Neural cell (in vitro differentiated cells): ENCODE measurements around the gene FAM120C. TPM values are rescaled to one million over a fixed set of nuclear protein-coding genes. Genes with fewer than 3 reads are reported as not detected.

Source experiments
- H2AFZ ChIP-seq: fragments of 200-600, 300-800 bp; sonication (generic), shearing (Covaris generic); 2 replicates; pipeline ENCODE4 v1.6.0; 2014; ENCODE audit warnings: low read depth, mild to moderate bottlenecking, antibody characterized with exemption, low read length, moderate library complexity
- H3F3A ChIP-seq: fragments of 200-600 bp; shearing (Covaris generic); 2 replicates; pipeline ENCODE4 v1.6.1; 2016; ENCODE audit warnings: mild to moderate bottlenecking, moderate library complexity, mixed read lengths, antibody characterized with exemption, low read length; ENCODE audit not compliant: insufficient read depth, poor library complexity, severe bottlenecking
- H3K27ac ChIP-seq: fragments of 200-600, 300-800 bp; sonication (generic), shearing (Covaris generic); 2 replicates; pipeline ENCODE4 v1.5.1; 2014; ENCODE audit warnings: mild to moderate bottlenecking, low read length, moderate library complexity
- H3K27me3 ChIP-seq: fragments of 300-800, 200-600 bp; sonication (generic), shearing (Covaris generic); 2 replicates; pipeline ENCODE4 v1.6.0; 2014; ENCODE audit warnings: mild to moderate bottlenecking, low read depth, low read length, moderate library complexity; ENCODE audit not compliant: insufficient read depth
- H3K36me3 ChIP-seq: fragments of 300-800, 200-600 bp; sonication (generic), shearing (Covaris generic); 2 replicates; pipeline ENCODE4 v1.5.1; 2014; ENCODE audit warnings: mild to moderate bottlenecking, antibody characterized with exemption, low read length, moderate library complexity; ENCODE audit not compliant: insufficient read depth
- H3K4me2 ChIP-seq: fragments of 300-800, 200-600 bp; sonication (generic), shearing (Covaris generic); 2 replicates; pipeline ENCODE4 v1.6.0; 2014; ENCODE audit warnings: mild to moderate bottlenecking, low read length
- H3K4me3 ChIP-seq: fragments of 300-800, 200-600 bp; sonication (generic), shearing (Covaris generic); 2 replicates; pipeline ENCODE4 v1.5.1; 2014; ENCODE audit warnings: mild to moderate bottlenecking, low read length, moderate library complexity
- H3K79me2 ChIP-seq: fragments of 200-600 bp; shearing (Covaris generic); replicated peaks from 2 replicates; pipeline ENCODE4 v1.6.0; 2014; ENCODE audit warnings: mild to moderate bottlenecking, low read length, moderate library complexity; ENCODE audit not compliant: insufficient read depth
- H3K9ac ChIP-seq: fragments of 300-800, 200-600 bp; sonication (generic), shearing (Covaris generic); 2 replicates; pipeline ENCODE4 v1.6.1; 2016; ENCODE audit warnings: mild to moderate bottlenecking, low read length, mixed read lengths
- H3K9me2 ChIP-seq: fragments of 200-600 bp; shearing (Covaris generic); 2 replicates; pipeline ENCODE4 v1.6.1; 2016; ENCODE audit warnings: mild to moderate bottlenecking, low read length, mixed read lengths; ENCODE audit not compliant: insufficient read depth
- H3K9me3 ChIP-seq: fragments of 200-600, 300-800 bp; sonication (generic), shearing (Covaris generic); 2 replicates; pipeline ENCODE4 v1.6.1; 2016; ENCODE audit warnings: mild to moderate bottlenecking, mixed run types, low read length, moderate library complexity, mixed read lengths
- H4K20me1 ChIP-seq: fragments of 200-600 bp; shearing (Covaris generic); 2 replicates; pipeline ENCODE4 v1.6.1; 2016; ENCODE audit warnings: mild to moderate bottlenecking, mixed run types; ENCODE audit not compliant: insufficient read depth
- EP300 ChIP-seq: fragments of 450-650 bp; conservative IDR thresholded peaks from 2 replicates; pipeline ENCODE4 v1.6.1; 2014; ENCODE audit warnings: antibody characterized with exemption, mild to moderate bottlenecking, moderate library complexity; ENCODE audit not compliant: poor library complexity, severe bottlenecking
- EZH2 ChIP-seq: fragments of 200-600, 300-800 bp; shearing (Covaris generic), sonication (generic); IDR thresholded peaks from 2 replicates; pipeline ENCODE4 v1.6.1; 2014; ENCODE audit warnings: antibody characterized with exemption, low read length, borderline replicate concordance, mild to moderate bottlenecking; ENCODE audit not compliant: insufficient read depth, poor library complexity, severe bottlenecking
- MXI1 ChIP-seq: fragments of 450-650 bp; conservative IDR thresholded peaks from 2 replicates; pipeline ENCODE4 v1.6.1; 2014; ENCODE audit warnings: antibody characterized with exemption, mild to moderate bottlenecking; ENCODE audit not compliant: poor library complexity, severe bottlenecking
- POLR2AphosphoS5 ChIP-seq: IDR thresholded peaks from 2 replicates; pipeline ENCODE4 v1.6.1; 2012
- RAD21 ChIP-seq: fragments of 450-650 bp; conservative IDR thresholded peaks from 2 replicates; pipeline ENCODE4 v1.6.1; 2014; ENCODE audit warnings: antibody characterized with exemption, mild to moderate bottlenecking, moderate library complexity
- REST ChIP-seq: IDR thresholded peaks from 2 replicates; pipeline ENCODE4 v1.6.1; 2012; ENCODE audit warnings: borderline replicate concordance
- SMC3 ChIP-seq: fragments of 450-650 bp; conservative IDR thresholded peaks from 2 replicates; pipeline ENCODE4 v1.6.1; 2014; ENCODE audit warnings: antibody characterized with exemption, mild to moderate bottlenecking, moderate library complexity; ENCODE audit not compliant: poor library complexity
- TAF1 ChIP-seq: IDR thresholded peaks from 2 replicates; pipeline ENCODE4 v1.6.1; 2012; ENCODE audit warnings: low read depth
- polyA plus RNA-seq: library from polyadenylated mRNA; depleted of rRNA; stranded (reverse); fragments of >200 nt; gene quantifications from 2 replicates; pipeline ENCODE4 v1.2.3, GENCODE V29; 2014
- TF ChIP-seq, protein P1 (sequence below): fragments of 450-650 bp; IDR thresholded peaks from 2 replicates; pipeline ENCODE4 v1.5.1; 2014; ENCODE audit warnings: antibody characterized with exemption, mild to moderate bottlenecking, moderate library complexity; ENCODE audit not compliant: poor library complexity, severe bottlenecking

Gene FAM120C
- polyA plus RNA-seq, 1 donor from 2014 or later, result 2.5 TPM

- no peaks in the 10 kb centered on the region for H3K9me2 ChIP-seq
- H3K36me3 ChIP-seq, result no peaks in the 10 kb centered on the region
- no peak overlapping the region for H2AFZ ChIP-seq
- H3K79me2 ChIP-seq, result no peaks in the 10 kb centered on the region
- H4K20me1 ChIP-seq, result no peaks in the 10 kb centered on the region
- TF ChIP-seq MXI1 (no peak), EZH2 (no peak), TAF1 (no peak), RAD21 (no peak)
- no peak overlapping the region for H3K9ac ChIP-seq
- no peak overlapping the region for H3K4me2 ChIP-seq
- H3K27me3 ChIP-seq, result no peaks in the 10 kb centered on the region
- H3K27ac ChIP-seq, result peak overlapping the region; percentile 8
- no peaks in the 10 kb centered on the region for H3K9me3 ChIP-seq
- peaks cover 5% of the 10 kb centered on the region for H3F3A ChIP-seq
- no peak overlapping the region for H3K4me3 ChIP-seq
These were observed 134.6 kb downstream of the FAM120C start for GRCh38 chrX:54048412-54048811.

DNA sequence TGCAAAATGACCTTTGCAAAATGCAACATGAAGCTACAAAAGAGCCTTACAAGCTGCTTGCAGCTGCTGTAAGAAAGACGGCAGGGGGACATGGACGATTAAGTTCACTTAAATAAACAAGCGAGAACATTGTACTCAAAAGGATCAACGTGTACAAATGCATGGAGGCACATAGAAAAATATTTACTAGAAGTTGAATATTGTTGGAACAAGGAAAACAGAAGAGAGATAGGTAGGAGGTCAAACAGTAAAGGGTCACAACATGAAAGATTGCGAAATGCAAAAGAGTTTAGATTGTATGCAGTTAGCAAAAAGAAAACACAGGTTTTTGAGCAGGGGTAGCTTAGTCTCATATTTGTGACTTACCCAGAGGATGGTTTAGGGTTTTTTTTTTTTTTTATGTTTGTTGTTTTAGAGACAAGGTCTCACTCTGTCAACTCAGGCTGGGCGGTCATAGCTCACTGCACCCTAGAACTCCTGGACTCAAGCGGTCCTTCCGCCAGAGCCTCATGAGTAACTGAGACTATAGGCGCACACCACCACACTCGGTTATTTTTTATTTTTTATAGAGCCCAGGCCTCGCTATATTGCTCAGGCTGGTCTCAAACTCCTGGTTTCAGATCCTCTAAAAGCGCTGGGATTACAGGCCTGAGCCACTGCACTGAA lies 137.4 kb downstream of the FAM120C start:
- H3K9me2 ChIP-seq, result no peaks in the 10 kb centered on the region
- no peak overlapping the region for H3K4me2 ChIP-seq
- H3K36me3 ChIP-seq, result no peaks in the 10 kb centered on the region
- no peak for TF ChIP-seq POLR2AphosphoS5
- TF ChIP-seq RAD21, result no peak
- TF ChIP-seq EZH2, result no peak
- no peak for TF ChIP-seq REST
- TF ChIP-seq SMC3, result no peak
- TF ChIP-seq, protein P1, sequence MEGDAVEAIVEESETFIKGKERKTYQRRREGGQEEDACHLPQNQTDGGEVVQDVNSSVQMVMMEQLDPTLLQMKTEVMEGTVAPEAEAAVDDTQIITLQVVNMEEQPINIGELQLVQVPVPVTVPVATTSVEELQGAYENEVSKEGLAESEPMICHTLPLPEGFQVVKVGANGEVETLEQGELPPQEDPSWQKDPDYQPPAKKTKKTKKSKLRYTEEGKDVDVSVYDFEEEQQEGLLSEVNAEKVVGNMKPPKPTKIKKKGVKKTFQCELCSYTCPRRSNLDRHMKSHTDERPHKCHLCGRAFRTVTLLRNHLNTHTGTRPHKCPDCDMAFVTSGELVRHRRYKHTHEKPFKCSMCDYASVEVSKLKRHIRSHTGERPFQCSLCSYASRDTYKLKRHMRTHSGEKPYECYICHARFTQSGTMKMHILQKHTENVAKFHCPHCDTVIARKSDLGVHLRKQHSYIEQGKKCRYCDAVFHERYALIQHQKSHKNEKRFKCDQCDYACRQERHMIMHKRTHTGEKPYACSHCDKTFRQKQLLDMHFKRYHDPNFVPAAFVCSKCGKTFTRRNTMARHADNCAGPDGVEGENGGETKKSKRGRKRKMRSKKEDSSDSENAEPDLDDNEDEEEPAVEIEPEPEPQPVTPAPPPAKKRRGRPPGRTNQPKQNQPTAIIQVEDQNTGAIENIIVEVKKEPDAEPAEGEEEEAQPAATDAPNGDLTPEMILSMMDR, result no peak
- no peak for TF ChIP-seq MXI1
- TF ChIP-seq TAF1, result no peak
- no peak for TF ChIP-seq EP300
- H2AFZ ChIP-seq, result no peak overlapping the region
- H3K4me3 ChIP-seq, result peak overlapping the region; percentile 84
- peaks cover 5% of the 10 kb centered on the region for H3F3A ChIP-seq
- H3K27me3 ChIP-seq, result no peaks in the 10 kb centered on the region
- no peaks in the 10 kb centered on the region for H3K9me3 ChIP-seq
- H4K20me1 ChIP-seq, result no peaks in the 10 kb centered on the region
- peak overlapping the region; percentile 86 for H3K27ac ChIP-seq
- H3K9ac ChIP-seq, result no peak overlapping the region
- H3K79me2 ChIP-seq, result no peaks in the 10 kb centered on the region
